ENCODE data around the gene PCOLCE2.

- TF ChIP-seq TAF1 (IDR thresholded peaks at IDR 0.05; ENCODE audit: low read depth, low read length) (no peak), CTCF (IDR thresholded peaks at IDR 0.05; ENCODE audit: control extremely low read depth in 1 of 3, insufficient read depth in 1 of 3, low read depth in 1 of 3, low read length in 3 of 3) (no peak), SIN3A (conservative IDR thresholded peaks at IDR 0.05 in 1 of 2, IDR thresholded peaks at IDR 0.05 in 1 of 2; ENCODE audit: low read depth in 1 of 2, low read length in 2 of 2) (no peak), POLR2AphosphoS5 (IDR thresholded peaks at IDR 0.05; ENCODE audit: low read depth, low read length) (no peak), CBX8 (IDR thresholded peaks at IDR 0.05; ENCODE audit: borderline replicate concordance, low read depth, low read length) (no peak), HDAC6 (IDR thresholded peaks at IDR 0.05; ENCODE audit: low read depth, low read length) (no peak), SP4 (IDR thresholded peaks at IDR 0.05; ENCODE audit: low read length) (no peak), GTF2F1 (IDR thresholded peaks at IDR 0.05; ENCODE audit: borderline replicate concordance, low read depth, low read length) (no peak), HDAC2 (IDR thresholded peaks at IDR 0.05; ENCODE audit: borderline replicate concordance in 1 of 2, low read depth in 2 of 2, low read length in 2 of 2) (no peak), CHD2 (IDR thresholded peaks at IDR 0.05; ENCODE audit: low read length) (no peak)
- TF ChIP-seq, protein P1, sequence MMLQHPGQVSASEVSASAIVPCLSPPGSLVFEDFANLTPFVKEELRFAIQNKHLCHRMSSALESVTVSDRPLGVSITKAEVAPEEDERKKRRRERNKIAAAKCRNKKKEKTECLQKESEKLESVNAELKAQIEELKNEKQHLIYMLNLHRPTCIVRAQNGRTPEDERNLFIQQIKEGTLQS (IDR thresholded peaks at IDR 0.05; ENCODE audit: insufficient read depth, low read depth, low read length): no peak
Measured at GRCh38 chr3:142896201-142896755, 7.4 kb upstream of the PCOLCE2 start.

Data from H1 (cell line).